SK-N-SH (cell line): ENCODE measurements around the gene UNC5CL. TPM values are rescaled to one million over a fixed set of nuclear protein-coding genes. Genes with fewer than 3 reads are reported as not detected.

Source experiments
- CTCF ChIA-PET: fragments of 300-600, 350-600 bp; formaldehyde crosslinking; extraction: SDS; loops from one replicate; lab custom pipeline; 2021; lab: Yijun Ruan, JAX
- POLR2A ChIA-PET: fragments of 350-600 bp; sonication (Branson Sonifier 250); formaldehyde crosslinking; extraction: SDS; loops from one replicate; lab custom pipeline; 2020; ENCODE audit warnings: antibody characterized with exemption, inconsistent platforms; lab: Yijun Ruan, JAX
- DNase-seq: peaks from one replicate; pipeline ENCODE4 v3.0.0; 2012
- H2AFZ ChIP-seq: fragments of 200-600 bp; sonication (generic); 2 replicates; pipeline ENCODE4 v1.8.1; 2016; ENCODE audit warnings: antibody characterized with exemption, mild to moderate bottlenecking, low read depth
- H3F3A ChIP-seq: fragments of 200-600 bp; sonication (generic); replicated peaks from 2 replicates; pipeline ENCODE3; 2016; ENCODE audit warnings: antibody characterized with exemption, mild to moderate bottlenecking; ENCODE audit not compliant: insufficient read depth
- H3K27ac ChIP-seq, 2 experiments: fragments of 200-500 bp in 1 of 2; fragments of 200-600 bp in 1 of 2; sonication (Bioruptor generic) in 1 of 2; sonication (generic), shearing (Covaris generic) in 1 of 2; 2 replicates each; pipeline versions ENCODE4 v1.5.1 to v1.6.1; 2014 to 2016; ENCODE audit warnings: low read depth in 2 of 2, inconsistent platforms in 1 of 2, low read length in 1 of 2, mild to moderate bottlenecking in 1 of 2, mixed read lengths in 1 of 2
- H3K27me3 ChIP-seq: fragments of 200-600 bp; sonication (generic), shearing (Covaris generic); 2 replicates; pipeline ENCODE4 v1.6.1; 2016; ENCODE audit warnings: mixed run types; ENCODE audit not compliant: insufficient read depth
- H3K36me3 ChIP-seq, 2 experiments: fragments of 200-500 bp in 1 of 2; fragments of 200-600 bp in 1 of 2; sonication (Bioruptor generic) in 1 of 2; sonication (generic) in 1 of 2; replicated peaks in 1 of 2; 2 replicates each; pipeline versions ENCODE3 to v1.5.1; 2014 to 2016; ENCODE audit warnings: low read length in 1 of 2, mild to moderate bottlenecking in 1 of 2; ENCODE audit not compliant: insufficient read depth in 2 of 2, control insufficient read depth in 1 of 2
- H3K4me1 ChIP-seq, 2 experiments: fragments of 200-500 bp in 1 of 2; fragments of 200-600 bp in 1 of 2; sonication (Bioruptor generic) in 1 of 2; sonication (generic), shearing (Covaris generic) in 1 of 2; 2 replicates each; pipeline versions ENCODE4 v1.5.1 to v1.6.1; 2014 to 2016; ENCODE audit warnings: low read depth in 1 of 2, low read length in 1 of 2, mixed run types in 1 of 2; ENCODE audit not compliant: insufficient read depth in 2 of 2, control insufficient read depth in 1 of 2
- H3K4me2 ChIP-seq: fragments of 200-600 bp; sonication (generic), shearing (Covaris generic); 2 replicates; pipeline ENCODE4 v1.6.1; 2017; ENCODE audit warnings: mixed run types
- H3K4me3 ChIP-seq, 2 experiments: fragments of 200-500 bp in 1 of 2; fragments of 200-600 bp in 1 of 2; sonication (Bioruptor generic) in 1 of 2; sonication (generic), shearing (Covaris generic) in 1 of 2; 2 replicates each; pipeline versions ENCODE4 v1.5.1 to v1.8.1; 2014 to 2016; ENCODE audit warnings: low read depth in 2 of 2, inconsistent platforms in 1 of 2, low read length in 1 of 2, mild to moderate bottlenecking in 1 of 2, mixed read lengths in 1 of 2, moderate library complexity in 1 of 2
- H3K79me2 ChIP-seq: fragments of 200-600 bp; sonication (generic); 2 replicates; pipeline ENCODE4 v1.8.1; 2017; ENCODE audit warnings: mild to moderate bottlenecking; ENCODE audit not compliant: insufficient read depth
- H3K9ac ChIP-seq: fragments of 200-600 bp; sonication (generic); 2 replicates; pipeline ENCODE4 v1.6.1; 2017; ENCODE audit warnings: mixed run types
- H3K9me2 ChIP-seq: fragments of 200-600 bp; sonication (generic); 2 replicates; pipeline ENCODE4 v1.6.1; 2017; ENCODE audit warnings: mixed run types
- H3K9me3 ChIP-seq: fragments of 200-600 bp; sonication (generic); 2 replicates; pipeline ENCODE4 v1.6.1; 2017; ENCODE audit warnings: mixed run types, mild to moderate bottlenecking, moderate library complexity
- H4K20me1 ChIP-seq: fragments of 200-600 bp; sonication (generic); 2 replicates; pipeline ENCODE4 v1.6.1; 2017; ENCODE audit warnings: mild to moderate bottlenecking, mixed run types; ENCODE audit not compliant: insufficient read depth
- CHD2 ChIP-seq: fragments of 150-350 bp; IDR thresholded peaks from 2 replicates; pipeline ENCODE4 v1.6.1; 2018; ENCODE audit warnings: low read length; ENCODE audit not compliant: partially characterized antibody
- ELF1 ChIP-seq: IDR thresholded peaks from 2 replicates; pipeline ENCODE4 v1.4.0; 2012
- EP300 ChIP-seq, 2 experiments: IDR thresholded peaks; 2 replicates each; pipeline versions ENCODE4 v1.4.0 to v1.6.1; 2012; ENCODE audit warnings: borderline replicate concordance in 1 of 2, low read depth in 1 of 2, low read length in 1 of 2
- FOSL2 ChIP-seq: IDR thresholded peaks from 2 replicates; pipeline ENCODE4 v1.4.0; 2012; ENCODE audit warnings: low read depth, mild to moderate bottlenecking, moderate library complexity, borderline replicate concordance
- GABPA ChIP-seq: IDR thresholded peaks from 2 replicates; pipeline ENCODE4 v1.4.0; 2012; ENCODE audit warnings: low read depth, mild to moderate bottlenecking
- MXI1 ChIP-seq: IDR thresholded peaks from 2 replicates; pipeline ENCODE4 v1.6.1; 2012; ENCODE audit warnings: mild to moderate bottlenecking, low read depth, low read length, improper control_type of control experiment
- NFIC ChIP-seq: IDR thresholded peaks from 2 replicates; pipeline ENCODE4 v1.4.0; 2012; ENCODE audit warnings: borderline replicate concordance
- NRF1 ChIP-seq: IDR thresholded peaks from 2 replicates; pipeline ENCODE4 v1.6.1; 2012; ENCODE audit warnings: low read depth, mild to moderate bottlenecking, low read length
- POLR2AphosphoS5 ChIP-seq: IDR thresholded peaks from 2 replicates; pipeline ENCODE4 v1.6.1; 2012; ENCODE audit warnings: low read depth, low read length
- RCOR1 ChIP-seq: fragments of 150-350 bp; IDR thresholded peaks from 2 replicates; pipeline ENCODE4 v1.6.1; 2017; ENCODE audit warnings: antibody characterized with exemption, low read length
- SIN3A ChIP-seq: IDR thresholded peaks from 2 replicates; pipeline ENCODE4 v1.6.1; 2012; ENCODE audit warnings: low read depth, mild to moderate bottlenecking, low read length, moderate library complexity, borderline replicate concordance
- TCF12 ChIP-seq: IDR thresholded peaks from 2 replicates; pipeline ENCODE4 v1.4.0; 2012
- TEAD4 ChIP-seq: IDR thresholded peaks from 2 replicates; pipeline ENCODE4 v1.4.0; 2012; ENCODE audit warnings: mild to moderate bottlenecking, borderline replicate concordance; ENCODE audit not compliant: insufficient read depth
- YY1 ChIP-seq: IDR thresholded peaks from 2 replicates; pipeline ENCODE4 v1.4.0; 2012; ENCODE audit warnings: low read depth, mild to moderate bottlenecking
- WGBS: methylation state at CpG from one replicate; pipeline ENCODE4 v1.1.6; 2017; ENCODE audit warnings: low lambda C conversion rate; 5-methylcytosine and 5-hydroxymethylcytosine counted together
- polyA plus RNA-seq, 3 experiments: library from polyadenylated mRNA; depleted of rRNA; stranded (reverse); fragments of >200 nt; gene quantifications; 2 replicates each; pipeline ENCODE4 v1.2.3, GENCODE V29; 2012
- TF ChIP-seq, protein P1 (sequence below): fragments of 150-350 bp; IDR thresholded peaks from 2 replicates; pipeline ENCODE4 v1.6.1; 2016; ENCODE audit warnings: mild to moderate bottlenecking, low read depth, low read length
- TF ChIP-seq, protein P2 (sequence below): fragments of 150-350 bp; IDR thresholded peaks from 2 replicates; pipeline ENCODE4 v1.6.1; 2017; ENCODE audit warnings: antibody characterized with exemption, low read length, low read depth, borderline replicate concordance
- TF ChIP-seq, protein P3 (sequence below): IDR thresholded peaks from 2 replicates; pipeline ENCODE4 v1.4.0; 2012; ENCODE audit warnings: low read depth, borderline replicate concordance
- TF ChIP-seq, protein P4 (sequence below): fragments of 200-600 bp; sonication (generic); IDR thresholded peaks from 2 replicates; pipeline ENCODE4 v1.6.1; 2017; ENCODE audit warnings: antibody characterized with exemption, mild to moderate bottlenecking, moderate library complexity
- TF ChIP-seq, protein P5 (sequence below): IDR thresholded peaks from 2 replicates; pipeline ENCODE4; 2012

UNC5CL gene
- polyA plus RNA-seq, 1 of the 3 experiments (the other 2 are of a cell fraction): 0.10 TPM

DNA sequence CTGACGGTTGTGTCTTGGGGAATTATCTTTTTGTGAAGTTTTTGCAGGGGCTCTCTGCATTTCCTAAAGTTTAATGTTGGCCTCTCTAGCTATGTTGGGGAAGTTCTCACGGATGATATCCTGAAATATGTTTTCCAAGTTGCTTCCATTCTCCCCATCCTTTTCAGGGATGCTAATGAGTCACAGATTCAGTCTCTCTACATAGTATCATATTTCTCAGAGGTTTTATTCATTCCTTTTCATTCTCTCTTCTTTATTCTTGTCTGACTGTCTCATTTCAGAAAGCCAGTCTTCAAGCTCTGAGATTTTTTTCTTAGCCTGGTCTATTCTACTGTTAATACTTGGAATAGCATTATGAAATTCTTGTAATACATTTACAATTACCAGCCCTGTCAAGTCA, 61.3 kb downstream of the UNC5CL start:
- ChIA-PET CTCF (no interaction called here), POLR2A (no interaction called here)
- no peak for DNase-seq
- TF ChIP-seq MXI1 (no peak), NRF1 (no peak), TCF12 (no peak), TEAD4 (no peak), GABPA (no peak), CHD2 (no peak), ELF1 (no peak), SIN3A (no peak), YY1 (no peak), EP300 (IDR thresholded peaks at IDR 0.05; ENCODE audit: borderline replicate concordance in 1 of 2, low read depth in 1 of 2, low read length in 1 of 2) (no peak), FOSL2 (no peak), POLR2AphosphoS5 (no peak), RCOR1 (no peak), NFIC (no peak)
- TF ChIP-seq, protein P1, sequence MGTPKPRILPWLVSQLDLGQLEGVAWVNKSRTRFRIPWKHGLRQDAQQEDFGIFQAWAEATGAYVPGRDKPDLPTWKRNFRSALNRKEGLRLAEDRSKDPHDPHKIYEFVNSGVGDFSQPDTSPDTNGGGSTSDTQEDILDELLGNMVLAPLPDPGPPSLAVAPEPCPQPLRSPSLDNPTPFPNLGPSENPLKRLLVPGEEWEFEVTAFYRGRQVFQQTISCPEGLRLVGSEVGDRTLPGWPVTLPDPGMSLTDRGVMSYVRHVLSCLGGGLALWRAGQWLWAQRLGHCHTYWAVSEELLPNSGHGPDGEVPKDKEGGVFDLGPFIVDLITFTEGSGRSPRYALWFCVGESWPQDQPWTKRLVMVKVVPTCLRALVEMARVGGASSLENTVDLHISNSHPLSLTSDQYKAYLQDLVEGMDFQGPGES: no peak
- TF ChIP-seq, protein P2, sequence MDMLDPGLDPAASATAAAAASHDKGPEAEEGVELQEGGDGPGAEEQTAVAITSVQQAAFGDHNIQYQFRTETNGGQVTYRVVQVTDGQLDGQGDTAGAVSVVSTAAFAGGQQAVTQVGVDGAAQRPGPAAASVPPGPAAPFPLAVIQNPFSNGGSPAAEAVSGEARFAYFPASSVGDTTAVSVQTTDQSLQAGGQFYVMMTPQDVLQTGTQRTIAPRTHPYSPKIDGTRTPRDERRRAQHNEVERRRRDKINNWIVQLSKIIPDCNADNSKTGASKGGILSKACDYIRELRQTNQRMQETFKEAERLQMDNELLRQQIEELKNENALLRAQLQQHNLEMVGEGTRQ: no peak
- TF ChIP-seq, protein P3, sequence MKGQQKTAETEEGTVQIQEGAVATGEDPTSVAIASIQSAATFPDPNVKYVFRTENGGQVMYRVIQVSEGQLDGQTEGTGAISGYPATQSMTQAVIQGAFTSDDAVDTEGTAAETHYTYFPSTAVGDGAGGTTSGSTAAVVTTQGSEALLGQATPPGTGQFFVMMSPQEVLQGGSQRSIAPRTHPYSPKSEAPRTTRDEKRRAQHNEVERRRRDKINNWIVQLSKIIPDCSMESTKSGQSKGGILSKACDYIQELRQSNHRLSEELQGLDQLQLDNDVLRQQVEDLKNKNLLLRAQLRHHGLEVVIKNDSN: no peak
- TF ChIP-seq, protein P4, sequence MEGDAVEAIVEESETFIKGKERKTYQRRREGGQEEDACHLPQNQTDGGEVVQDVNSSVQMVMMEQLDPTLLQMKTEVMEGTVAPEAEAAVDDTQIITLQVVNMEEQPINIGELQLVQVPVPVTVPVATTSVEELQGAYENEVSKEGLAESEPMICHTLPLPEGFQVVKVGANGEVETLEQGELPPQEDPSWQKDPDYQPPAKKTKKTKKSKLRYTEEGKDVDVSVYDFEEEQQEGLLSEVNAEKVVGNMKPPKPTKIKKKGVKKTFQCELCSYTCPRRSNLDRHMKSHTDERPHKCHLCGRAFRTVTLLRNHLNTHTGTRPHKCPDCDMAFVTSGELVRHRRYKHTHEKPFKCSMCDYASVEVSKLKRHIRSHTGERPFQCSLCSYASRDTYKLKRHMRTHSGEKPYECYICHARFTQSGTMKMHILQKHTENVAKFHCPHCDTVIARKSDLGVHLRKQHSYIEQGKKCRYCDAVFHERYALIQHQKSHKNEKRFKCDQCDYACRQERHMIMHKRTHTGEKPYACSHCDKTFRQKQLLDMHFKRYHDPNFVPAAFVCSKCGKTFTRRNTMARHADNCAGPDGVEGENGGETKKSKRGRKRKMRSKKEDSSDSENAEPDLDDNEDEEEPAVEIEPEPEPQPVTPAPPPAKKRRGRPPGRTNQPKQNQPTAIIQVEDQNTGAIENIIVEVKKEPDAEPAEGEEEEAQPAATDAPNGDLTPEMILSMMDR: no peak
- TF ChIP-seq, protein P5, sequence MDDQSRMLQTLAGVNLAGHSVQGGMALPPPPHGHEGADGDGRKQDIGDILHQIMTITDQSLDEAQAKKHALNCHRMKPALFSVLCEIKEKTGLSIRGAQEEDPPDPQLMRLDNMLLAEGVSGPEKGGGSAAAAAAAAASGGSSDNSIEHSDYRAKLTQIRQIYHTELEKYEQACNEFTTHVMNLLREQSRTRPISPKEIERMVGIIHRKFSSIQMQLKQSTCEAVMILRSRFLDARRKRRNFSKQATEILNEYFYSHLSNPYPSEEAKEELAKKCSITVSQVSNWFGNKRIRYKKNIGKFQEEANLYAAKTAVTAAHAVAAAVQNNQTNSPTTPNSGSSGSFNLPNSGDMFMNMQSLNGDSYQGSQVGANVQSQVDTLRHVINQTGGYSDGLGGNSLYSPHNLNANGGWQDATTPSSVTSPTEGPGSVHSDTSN: no peak
- Histone ChIP-seq H3K9me3 (no peaks in the 10 kb centered on the region), H3K27me3 (no peaks in the 10 kb centered on the region; the same call in 1 of the 2 replicates), H3K4me1 (no peaks in the 10 kb centered on the region), H3K79me2 (no peaks in the 10 kb centered on the region), H3K4me3 (no peak overlapping the region), H3K36me3 (no peaks in the 10 kb centered on the region), H3K27ac (no peak overlapping the region), H3F3A (no peaks in the 10 kb centered on the region), H3K4me2 (no peak overlapping the region), H3K9me2 (no peaks in the 10 kb centered on the region), H2AFZ (no peak overlapping the region), H4K20me1 (no peaks in the 10 kb centered on the region), H3K9ac (no peak overlapping the region)
- 36% methylated on average over 2 of the region's 2 CpGs for WGBS
